ENCODE measurements around the gene MMAB. TPM values are rescaled to one million over a fixed set of nuclear protein-coding genes. Genes with fewer than 3 reads are reported as not detected.

The MMAB gene
- total RNA-seq, 1 experiment from 2014 or later: 34.9 TPM

DNA sequence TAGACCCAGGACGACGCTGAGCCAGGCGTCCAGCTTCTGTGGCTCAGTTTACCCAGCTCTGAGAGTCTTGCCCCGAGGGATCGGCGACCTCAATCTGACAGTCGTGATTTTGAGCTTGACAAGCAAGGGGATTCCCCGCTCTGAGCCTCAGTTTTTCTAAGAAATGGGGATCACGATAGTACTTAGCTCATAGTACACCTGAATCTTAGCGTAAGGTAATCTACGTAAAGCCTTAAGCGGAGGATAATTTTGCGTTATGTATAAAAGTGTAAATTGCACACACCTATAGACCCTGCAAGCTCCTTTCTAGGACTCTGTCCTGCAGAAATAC, 575 bp upstream of the MMAB start:
- Histone ChIP-seq H2AFZ (ENCODE audit: low read depth, low read length, poor library complexity, severe bottlenecking) (no peak overlapping the region), H3K4me3 (replicated peaks in 1 of 2; ENCODE audit: low read depth in 1 of 2, low read length in 2 of 2) (peak overlapping the region; percentile 71 to 90), H3K4me1 (ENCODE audit: control insufficient read depth in 1 of 2, insufficient read depth in 2 of 2, low read length in 2 of 2) (peaks cover 4 to 17% of the 10 kb centered on the region in 2 experiments; a peak in 3 of 4 replicates), H3K4me2 (ENCODE audit: low read length) (peak overlapping the region; percentile 86), H3K27me3 (ENCODE audit: insufficient read depth, low read length) (no peaks in the 10 kb centered on the region), H3K27ac (ENCODE audit: low read depth, low read length) (no peak overlapping the region), H3K36me3 (ENCODE audit: control insufficient read depth in 1 of 2, insufficient read depth in 2 of 2, low read length in 2 of 2) (peaks cover 7 to 8% of the 10 kb centered on the region in 2 experiments; a peak in 1 of 4 replicates), H3K9me3 (ENCODE audit: control insufficient read depth in 1 of 2, insufficient read depth in 1 of 2, low read depth in 1 of 2, low read length in 2 of 2) (no peaks in the 10 kb centered on the region), H3K9ac (ENCODE audit: low read length) (peak overlapping the region; percentile 71), H3K79me2 (ENCODE audit: insufficient read depth, low read length) (no peaks in the 10 kb centered on the region), H3K9me2 (ENCODE audit: insufficient read depth) (no peaks in the 10 kb centered on the region), H4K20me1 (ENCODE audit: insufficient read depth) (no peaks in the 10 kb centered on the region)
- TF ChIP-seq ZNF274 (IDR thresholded peaks at IDR 0.05; ENCODE audit: low read depth, low read length): no peak
- no peak for TF ChIP-seq ZFX (IDR thresholded peaks at IDR 0.05)
- TF ChIP-seq, protein P1, sequence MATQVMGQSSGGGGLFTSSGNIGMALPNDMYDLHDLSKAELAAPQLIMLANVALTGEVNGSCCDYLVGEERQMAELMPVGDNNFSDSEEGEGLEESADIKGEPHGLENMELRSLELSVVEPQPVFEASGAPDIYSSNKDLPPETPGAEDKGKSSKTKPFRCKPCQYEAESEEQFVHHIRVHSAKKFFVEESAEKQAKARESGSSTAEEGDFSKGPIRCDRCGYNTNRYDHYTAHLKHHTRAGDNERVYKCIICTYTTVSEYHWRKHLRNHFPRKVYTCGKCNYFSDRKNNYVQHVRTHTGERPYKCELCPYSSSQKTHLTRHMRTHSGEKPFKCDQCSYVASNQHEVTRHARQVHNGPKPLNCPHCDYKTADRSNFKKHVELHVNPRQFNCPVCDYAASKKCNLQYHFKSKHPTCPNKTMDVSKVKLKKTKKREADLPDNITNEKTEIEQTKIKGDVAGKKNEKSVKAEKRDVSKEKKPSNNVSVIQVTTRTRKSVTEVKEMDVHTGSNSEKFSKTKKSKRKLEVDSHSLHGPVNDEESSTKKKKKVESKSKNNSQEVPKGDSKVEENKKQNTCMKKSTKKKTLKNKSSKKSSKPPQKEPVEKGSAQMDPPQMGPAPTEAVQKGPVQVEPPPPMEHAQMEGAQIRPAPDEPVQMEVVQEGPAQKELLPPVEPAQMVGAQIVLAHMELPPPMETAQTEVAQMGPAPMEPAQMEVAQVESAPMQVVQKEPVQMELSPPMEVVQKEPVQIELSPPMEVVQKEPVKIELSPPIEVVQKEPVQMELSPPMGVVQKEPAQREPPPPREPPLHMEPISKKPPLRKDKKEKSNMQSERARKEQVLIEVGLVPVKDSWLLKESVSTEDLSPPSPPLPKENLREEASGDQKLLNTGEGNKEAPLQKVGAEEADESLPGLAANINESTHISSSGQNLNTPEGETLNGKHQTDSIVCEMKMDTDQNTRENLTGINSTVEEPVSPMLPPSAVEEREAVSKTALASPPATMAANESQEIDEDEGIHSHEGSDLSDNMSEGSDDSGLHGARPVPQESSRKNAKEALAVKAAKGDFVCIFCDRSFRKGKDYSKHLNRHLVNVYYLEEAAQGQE (IDR thresholded peaks at IDR 0.05; ENCODE audit: low read depth): no peak
- no peak for TF ChIP-seq CEBPB (IDR thresholded peaks at IDR 0.05; ENCODE audit: low read depth)
- no peak for TF ChIP-seq RAD21 (IDR thresholded peaks at IDR 0.05; ENCODE audit: low read depth)
- ChIA-PET RAD21 (ENCODE audit: low non-redundant PET in 1 of 2, low total read pairs in 2 of 2, uncharacterized antibody in 2 of 2, unreplicated experiment in 2 of 2) (no interaction called here), CTCF (interaction anchor here (0.5 to 1.5 kb wide), 5 partner anchors 12 to 271 kb away, joined by 3 to 11 read pairs (median 3); no protein-coding TSS in a partner anchor), POLR2A (interaction anchor here (1.3 to 1.7 kb wide), 2 partner anchors 24 to 26 kb away, joined by 3 to 4 read pairs; no protein-coding TSS in a partner anchor)
- intact Hi-C loops (cut with micrococcal nuclease): loop anchor here (1.0 kb wide), 1 partner anchor 139 kb away; the partner anchor contains the start of gene FAM222A
- BruUV-seq (replicated peaks): no TSS peak
- ATAC-seq: no peak
- no peak for DNase-seq (ENCODE audit: low read depth, low spot score)

DNA sequence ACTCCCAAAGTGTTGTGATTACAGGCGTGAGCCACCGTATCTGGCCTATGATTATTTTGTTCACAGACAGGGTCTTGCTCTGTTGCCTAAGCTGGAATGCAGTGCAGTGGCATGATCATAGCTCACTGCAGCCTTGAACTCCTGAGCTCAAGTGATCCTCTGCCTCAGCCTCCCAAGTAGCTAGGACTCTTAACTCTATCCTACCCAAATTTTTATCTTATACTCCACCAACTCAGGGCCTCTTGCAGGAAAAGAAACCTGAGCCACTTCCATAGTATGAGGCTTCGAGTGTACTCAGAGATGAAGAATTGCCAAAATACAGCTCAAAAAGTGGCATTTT, 828 bp downstream of the MMAB start:
- Histone ChIP-seq H3K27ac (ENCODE audit: low read depth, low read length) (peak overlapping the region; percentile 77; the same call in 1 of the 2 replicates), H3K4me1 (ENCODE audit: control insufficient read depth in 1 of 2, insufficient read depth in 2 of 2, low read length in 2 of 2) (peaks cover 4 to 17% of the 10 kb centered on the region in 2 experiments; a peak in 3 of 4 replicates), H3K4me3 (replicated peaks in 1 of 2; ENCODE audit: low read depth in 1 of 2, low read length in 2 of 2) (peak overlapping the region; percentile 71 to 90), H3K4me2 (ENCODE audit: low read length) (peak overlapping the region; percentile 86), H4K20me1 (ENCODE audit: insufficient read depth) (no peaks in the 10 kb centered on the region), H3K9me2 (ENCODE audit: insufficient read depth) (no peaks in the 10 kb centered on the region), H3K9ac (ENCODE audit: low read length) (peak overlapping the region; percentile 71), H3K27me3 (ENCODE audit: insufficient read depth, low read length) (no peaks in the 10 kb centered on the region), H2AFZ (ENCODE audit: low read depth, low read length, poor library complexity, severe bottlenecking) (peak overlapping the region; percentile 1), H3K36me3 (ENCODE audit: control insufficient read depth in 1 of 2, insufficient read depth in 2 of 2, low read length in 2 of 2) (peaks cover 0 to 4% of the 10 kb centered on the region in 2 experiments; a peak in 1 of 4 replicates), H3K9me3 (ENCODE audit: control insufficient read depth in 1 of 2, insufficient read depth in 1 of 2, low read depth in 1 of 2, low read length in 2 of 2) (no peaks in the 10 kb centered on the region), H3K79me2 (ENCODE audit: insufficient read depth, low read length) (no peaks in the 10 kb centered on the region)
- ChIA-PET POLR2A (interaction anchor here (0.7 to 1.7 kb wide), 2 partner anchors 25 to 105 kb away, joined by 3 to 4 read pairs; no protein-coding TSS in a partner anchor), RAD21 (ENCODE audit: low non-redundant PET in 1 of 2, low total read pairs in 2 of 2, uncharacterized antibody in 2 of 2, unreplicated experiment in 2 of 2) (no interaction called here), CTCF (interaction anchor here (1.2 kb wide), 1 partner anchor 10 kb away, joined by 3 read pairs; no protein-coding TSS in a partner anchor)
- intact Hi-C loops (cut with micrococcal nuclease): no loop called here
- no TSS peak for BruUV-seq (replicated peaks)
- DNase-seq (ENCODE audit: low read depth, low spot score) (no peak), ATAC-seq (no peak)
- TF ChIP-seq ELF1 (IDR thresholded peaks at IDR 0.05; ENCODE audit: borderline replicate concordance, low read depth): no peak
- no peak for TF ChIP-seq SP1 (IDR thresholded peaks at IDR 0.05; ENCODE audit: low read depth)
- no peak for TF ChIP-seq EZH2 (IDR thresholded peaks at IDR 0.05)
- no peak for TF ChIP-seq SRF (IDR thresholded peaks at IDR 0.05; ENCODE audit: low read depth)
